Prostate gland (tissue), 2 donors: ENCODE data around the gene OR51D1.

Experiments used
- POLR2A ChIP-seq: fragments of 450-650 bp; IDR thresholded peaks from one replicate; pipeline ENCODE4 v1.6.1; 2016; ENCODE audit warnings: antibody characterized with exemption, mild to moderate bottlenecking
- TF ChIP-seq, protein P1 (sequence below), 4 experiments: fragments of 200-600 bp in 2 of 4; fragments of 450-650 bp in 2 of 4; sonication (generic) in 2 of 4; IDR thresholded peaks; 1 replicate in 3 of 4; 2 replicates in 1 of 4; pipeline ENCODE4 v1.5.1; 2016 to 2019; ENCODE audit warnings: antibody characterized with exemption in 4 of 4, mild to moderate bottlenecking in 2 of 4, moderate library complexity in 2 of 4

DNA sequence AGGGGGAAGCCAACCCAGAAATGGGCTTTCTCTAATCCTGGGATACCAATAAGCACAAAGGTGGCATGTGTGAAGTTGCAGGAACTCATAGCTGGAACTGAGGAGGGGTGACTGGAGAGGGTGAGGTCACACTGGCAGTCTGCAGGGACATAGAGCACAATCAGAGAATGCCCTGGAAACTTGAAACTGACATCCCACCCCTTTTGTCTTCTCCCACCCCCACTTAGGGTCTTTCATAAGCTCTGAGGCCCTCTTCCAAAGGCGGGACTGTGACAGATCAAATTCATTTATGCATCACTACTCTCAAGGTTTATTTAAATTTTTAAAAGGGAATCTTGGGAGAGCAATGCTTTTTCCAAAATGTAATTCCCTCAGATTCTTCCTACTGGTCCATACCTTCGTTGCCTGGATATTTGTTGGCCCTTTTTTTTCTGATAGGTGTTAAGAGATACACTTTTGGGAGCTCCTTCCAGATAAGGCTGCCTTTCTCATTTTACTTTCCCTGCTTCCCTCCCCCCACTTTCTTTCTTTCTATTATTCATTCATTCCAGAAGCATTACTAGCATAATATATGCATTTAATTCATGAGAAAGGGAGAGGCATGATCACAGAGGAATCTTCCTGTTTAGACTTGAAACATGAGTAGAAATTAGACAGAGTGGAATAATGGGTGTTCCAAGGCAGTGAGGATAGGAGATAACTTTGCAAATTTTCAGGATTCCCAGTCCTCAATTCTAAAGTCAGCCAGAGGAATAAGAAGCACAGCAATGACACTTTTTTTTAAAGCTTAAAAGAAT, 45.5 kb downstream of the OR51D1 start:
- no peak for TF ChIP-seq POLR2A
- TF ChIP-seq, protein P1, sequence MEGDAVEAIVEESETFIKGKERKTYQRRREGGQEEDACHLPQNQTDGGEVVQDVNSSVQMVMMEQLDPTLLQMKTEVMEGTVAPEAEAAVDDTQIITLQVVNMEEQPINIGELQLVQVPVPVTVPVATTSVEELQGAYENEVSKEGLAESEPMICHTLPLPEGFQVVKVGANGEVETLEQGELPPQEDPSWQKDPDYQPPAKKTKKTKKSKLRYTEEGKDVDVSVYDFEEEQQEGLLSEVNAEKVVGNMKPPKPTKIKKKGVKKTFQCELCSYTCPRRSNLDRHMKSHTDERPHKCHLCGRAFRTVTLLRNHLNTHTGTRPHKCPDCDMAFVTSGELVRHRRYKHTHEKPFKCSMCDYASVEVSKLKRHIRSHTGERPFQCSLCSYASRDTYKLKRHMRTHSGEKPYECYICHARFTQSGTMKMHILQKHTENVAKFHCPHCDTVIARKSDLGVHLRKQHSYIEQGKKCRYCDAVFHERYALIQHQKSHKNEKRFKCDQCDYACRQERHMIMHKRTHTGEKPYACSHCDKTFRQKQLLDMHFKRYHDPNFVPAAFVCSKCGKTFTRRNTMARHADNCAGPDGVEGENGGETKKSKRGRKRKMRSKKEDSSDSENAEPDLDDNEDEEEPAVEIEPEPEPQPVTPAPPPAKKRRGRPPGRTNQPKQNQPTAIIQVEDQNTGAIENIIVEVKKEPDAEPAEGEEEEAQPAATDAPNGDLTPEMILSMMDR (IDR thresholded peaks at IDR 0.05), result no peak
